ENCODE results near the gene FHL2. TPM values are rescaled to one million over a fixed set of nuclear protein-coding genes. Genes with fewer than 3 reads are reported as not detected.
A peak's percentile ranks its signal among the peaks of the same experiment; 100 is the strongest.
"Not testable (repeated sequence)": the region's sequence is repeated elsewhere in the genome, so short reads cannot be mapped to it uniquely, and the experiment has no call there.

Gene FHL2
- total and polyA plus RNA-seq, 2 donors (not counting 3 experiments of a cell fraction or from before 2014, with no cell fraction given): 197 to 491 TPM

GRCh38 chr2:105425936-105426625, 27.2 kb upstream of the FHL2 start:
- Histone ChIP-seq H3K36me3 (ENCODE audit: control insufficient read depth in 2 of 2, extremely low read depth in 1 of 2, insufficient read depth in 2 of 2, low read length in 2 of 2) (no peaks in the 10 kb centered on the region), H3K9ac (replicated peaks; ENCODE audit: extremely low read depth, insufficient read depth, low read length) (no peak overlapping the region), H3K9me1 (replicated peaks; ENCODE audit: control insufficient read depth, extremely low read depth, insufficient read depth, low read length) (no peaks in the 10 kb centered on the region), H3K4me1 (ENCODE audit: control insufficient read depth, extremely low read depth, insufficient read depth, low read length) (no peaks in the 10 kb centered on the region), H3K9me3 (replicated peaks; ENCODE audit: control insufficient read depth, insufficient read depth, low read length) (no peaks in the 10 kb centered on the region), H4K20me1 (replicated peaks; ENCODE audit: control insufficient read depth, extremely low read depth, insufficient read depth, low read length) (no peaks in the 10 kb centered on the region), H2AFZ (ENCODE audit: low read depth, low read length) (no peak overlapping the region), H3K27ac (ENCODE audit: insufficient read depth, low read depth, low read length) (no peak overlapping the region), H3K4me3 (replicated peaks in 1 of 3; ENCODE audit: insufficient read depth in 1 of 3, low read depth in 1 of 3, low read length in 3 of 3) (no peak overlapping the region), H3K27me3 (ENCODE audit: control insufficient read depth in 2 of 2, insufficient read depth in 2 of 2, low read length in 2 of 2) (peaks cover 15 to 22% of the 10 kb centered on the region in 2 experiments), H3K79me2 (ENCODE audit: control insufficient read depth, insufficient read depth, low read length) (no peaks in the 10 kb centered on the region), H3K4me2 (ENCODE audit: insufficient read depth, low read length) (no peak overlapping the region)
- no peak for FAIRE-seq
- POLR2A ChIA-PET: no interaction called here
- no TSS peak for BruUV-seq (replicated peaks)
- TF ChIP-seq EZH2 (IDR thresholded peaks at IDR 0.05; ENCODE audit: borderline replicate concordance, low read depth, low read length, severe bottlenecking) (no peak), POLR2AphosphoS5 (IDR thresholded peaks at IDR 0.05; ENCODE audit: insufficient read depth, low read depth, low read length) (no peak), JUN (IDR thresholded peaks at IDR 0.05; ENCODE audit: borderline replicate concordance, insufficient read depth, insufficient read length, low read depth) (no peak), MYC (IDR thresholded peaks at IDR 0.05; ENCODE audit: low read depth, low read length) (no peak), FOS (IDR thresholded peaks at IDR 0.05; ENCODE audit: borderline replicate concordance, insufficient read depth, low read length) (no peak), MAX (IDR thresholded peaks at IDR 0.05; ENCODE audit: insufficient read depth, insufficient read length) (no peak), POLR2A (IDR thresholded peaks at IDR 0.05; ENCODE audit: low read depth, low read length) (no peak), GATA2 (IDR thresholded peaks at IDR 0.05; ENCODE audit: insufficient read depth, insufficient read length, low read depth, low read length) (no peak), CTCF (IDR thresholded peaks at IDR 0.05; ENCODE audit: extremely low read depth in 1 of 2, insufficient read depth in 1 of 2, low read depth in 1 of 2, low read length in 2 of 2) (no peak)
- dilution Hi-C loops (cut with MboI; ENCODE audit: extremely low pct_ligation_motif_present, low sequenced_read_pairs) (no loop called here), intact Hi-C loops (cut with micrococcal nuclease) (no loop called here)
- CTCF ChIA-PET: interaction anchor here (1.6 kb wide), 1 partner anchor 22 kb away, joined by 4 read pairs; no protein-coding TSS in a partner anchor
- peak; percentile 29 for DNase-seq (ENCODE audit: low read depth, low spot score)

GRCh38 chr2:105424836-105425235, 26.0 kb upstream of the FHL2 start:
- FAIRE-seq; H3K4me3 ChIP-seq (replicated peaks in 1 of 3; ENCODE audit: insufficient read depth in 1 of 3, low read depth in 1 of 3, low read length in 3 of 3); BruUV-seq (replicated peaks); intact Hi-C loops (cut with micrococcal nuclease); H3K79me2 ChIP-seq (ENCODE audit: control insufficient read depth, insufficient read depth, low read length); H4K20me1 ChIP-seq (replicated peaks; ENCODE audit: control insufficient read depth, extremely low read depth, insufficient read depth, low read length); H3K9me3 ChIP-seq (replicated peaks; ENCODE audit: control insufficient read depth, insufficient read depth, low read length); H3K27ac ChIP-seq (ENCODE audit: insufficient read depth, low read depth, low read length); H3K36me3 ChIP-seq (ENCODE audit: control insufficient read depth in 2 of 2, extremely low read depth in 1 of 2, insufficient read depth in 2 of 2, low read length in 2 of 2); H3K4me1 ChIP-seq (ENCODE audit: control insufficient read depth, extremely low read depth, insufficient read depth, low read length); H2AFZ ChIP-seq (ENCODE audit: low read depth, low read length); POLR2A ChIA-PET; dilution Hi-C loops (cut with MboI; ENCODE audit: extremely low pct_ligation_motif_present, low sequenced_read_pairs); H3K4me2 ChIP-seq (ENCODE audit: insufficient read depth, low read length); H3K9ac ChIP-seq (replicated peaks; ENCODE audit: extremely low read depth, insufficient read depth, low read length); DNase-seq (ENCODE audit: low read depth, low spot score); H3K9me1 ChIP-seq (replicated peaks; ENCODE audit: control insufficient read depth, extremely low read depth, insufficient read depth, low read length): not testable (repeated sequence)
- peaks cover 22 to 28% of the 10 kb centered on the region in 2 experiments for H3K27me3 ChIP-seq (ENCODE audit: control insufficient read depth in 2 of 2, insufficient read depth in 2 of 2, low read length in 2 of 2)
- CTCF ChIA-PET: interaction anchor here (1.6 kb wide), 1 partner anchor 21 kb away, joined by 4 read pairs; no protein-coding TSS in a partner anchor

Measured in endothelial cell of umbilical vein (primary cell).